Measurements from ENCODE around the gene CRYL1.

- TF ChIP-seq KDM1A (IDR thresholded peaks at IDR 0.05; ENCODE audit: low read depth) (no peak), MAX (IDR thresholded peaks at IDR 0.05) (no peak)
- TF ChIP-seq, protein P1, sequence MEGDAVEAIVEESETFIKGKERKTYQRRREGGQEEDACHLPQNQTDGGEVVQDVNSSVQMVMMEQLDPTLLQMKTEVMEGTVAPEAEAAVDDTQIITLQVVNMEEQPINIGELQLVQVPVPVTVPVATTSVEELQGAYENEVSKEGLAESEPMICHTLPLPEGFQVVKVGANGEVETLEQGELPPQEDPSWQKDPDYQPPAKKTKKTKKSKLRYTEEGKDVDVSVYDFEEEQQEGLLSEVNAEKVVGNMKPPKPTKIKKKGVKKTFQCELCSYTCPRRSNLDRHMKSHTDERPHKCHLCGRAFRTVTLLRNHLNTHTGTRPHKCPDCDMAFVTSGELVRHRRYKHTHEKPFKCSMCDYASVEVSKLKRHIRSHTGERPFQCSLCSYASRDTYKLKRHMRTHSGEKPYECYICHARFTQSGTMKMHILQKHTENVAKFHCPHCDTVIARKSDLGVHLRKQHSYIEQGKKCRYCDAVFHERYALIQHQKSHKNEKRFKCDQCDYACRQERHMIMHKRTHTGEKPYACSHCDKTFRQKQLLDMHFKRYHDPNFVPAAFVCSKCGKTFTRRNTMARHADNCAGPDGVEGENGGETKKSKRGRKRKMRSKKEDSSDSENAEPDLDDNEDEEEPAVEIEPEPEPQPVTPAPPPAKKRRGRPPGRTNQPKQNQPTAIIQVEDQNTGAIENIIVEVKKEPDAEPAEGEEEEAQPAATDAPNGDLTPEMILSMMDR (IDR thresholded peaks at IDR 0.05): no peak
Measured at GRCh38 chr13:20405691-20406090, 120.0 kb downstream of the CRYL1 start.
